ENCODE data around the gene MIER2.
A peak's percentile ranks its signal among the peaks of the same experiment; 100 is the strongest.
"Not testable (repeated sequence)": the region's sequence is repeated elsewhere in the genome, so short reads cannot be mapped to it uniquely, and the experiment has no call there.

MIER2 gene, protein sequence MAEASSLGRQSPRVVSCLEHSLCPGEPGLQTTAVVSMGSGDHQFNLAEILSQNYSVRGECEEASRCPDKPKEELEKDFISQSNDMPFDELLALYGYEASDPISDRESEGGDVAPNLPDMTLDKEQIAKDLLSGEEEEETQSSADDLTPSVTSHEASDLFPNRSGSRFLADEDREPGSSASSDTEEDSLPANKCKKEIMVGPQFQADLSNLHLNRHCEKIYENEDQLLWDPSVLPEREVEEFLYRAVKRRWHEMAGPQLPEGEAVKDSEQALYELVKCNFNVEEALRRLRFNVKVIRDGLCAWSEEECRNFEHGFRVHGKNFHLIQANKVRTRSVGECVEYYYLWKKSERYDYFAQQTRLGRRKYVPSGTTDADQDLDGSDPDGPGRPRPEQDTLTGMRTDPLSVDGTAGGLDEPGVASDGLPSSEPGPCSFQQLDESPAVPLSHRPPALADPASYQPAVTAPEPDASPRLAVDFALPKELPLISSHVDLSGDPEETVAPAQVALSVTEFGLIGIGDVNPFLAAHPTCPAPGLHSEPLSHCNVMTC
- total RNA-seq = 3.6 to 20.8 (median 10.5) reads per million in 18 experiments

DNA sequence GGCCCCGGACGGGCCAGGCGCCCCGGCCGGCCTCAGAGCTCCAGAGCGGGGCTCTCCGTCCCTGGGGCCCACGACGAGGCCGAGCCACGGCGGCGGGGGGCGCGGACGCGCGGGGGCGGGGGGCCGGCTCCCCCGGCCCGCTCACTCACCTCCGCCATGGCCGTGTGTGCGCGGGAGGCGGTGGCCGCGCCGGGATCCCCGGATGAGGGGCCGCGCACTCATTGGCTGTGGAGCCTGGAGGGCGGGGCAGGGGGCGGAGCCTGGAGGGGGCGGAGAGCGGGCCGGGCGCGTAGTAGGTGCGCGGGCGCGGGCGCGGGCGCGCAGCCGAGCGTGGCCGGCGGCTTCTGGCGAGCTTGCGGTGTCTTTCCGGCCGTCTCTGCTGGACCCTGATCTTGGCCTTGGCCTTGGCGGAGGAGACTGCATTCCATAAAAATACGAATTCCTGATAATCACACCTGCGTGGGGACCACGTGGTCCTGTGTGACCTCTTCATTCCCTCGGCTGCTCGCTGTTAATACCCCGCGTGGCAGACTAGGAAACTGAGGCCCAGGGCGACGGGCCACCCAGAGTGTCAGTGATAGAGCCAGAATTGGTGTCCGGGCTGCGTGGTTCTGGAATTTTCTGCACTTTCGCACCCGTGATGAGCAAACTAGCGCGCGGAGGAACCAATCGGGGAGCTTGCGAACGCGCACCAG is at the start of gene MIER2:
Gene MIER2, minus strand, starts transcription at position 172 of the 695 bp plus-strand sequence. Its CDS starts 14 bp downstream, at position 158.
- DNase-seq = peak; percentile 75 to 82

DNA sequence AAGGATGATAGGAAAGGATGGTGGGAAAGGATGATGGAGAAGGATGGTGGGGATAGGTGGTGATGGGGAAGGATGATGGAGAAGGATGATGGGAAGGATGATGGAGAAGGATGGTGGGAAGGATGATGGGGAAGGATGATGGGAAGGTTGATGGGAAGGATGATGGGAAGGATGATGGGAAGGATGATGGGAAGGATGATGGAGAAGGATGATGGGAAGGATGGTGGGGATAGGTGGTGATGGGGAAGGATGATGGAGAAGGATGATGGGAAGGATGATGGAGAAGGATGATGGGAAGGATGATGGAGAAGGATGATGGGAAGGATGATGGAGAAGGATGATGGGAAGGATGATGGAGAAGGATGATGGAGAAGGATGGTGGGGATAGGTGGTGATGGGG is 49.0 kb upstream of the MIER2 start:
- DNase-seq = not testable (repeated sequence)

DNA sequence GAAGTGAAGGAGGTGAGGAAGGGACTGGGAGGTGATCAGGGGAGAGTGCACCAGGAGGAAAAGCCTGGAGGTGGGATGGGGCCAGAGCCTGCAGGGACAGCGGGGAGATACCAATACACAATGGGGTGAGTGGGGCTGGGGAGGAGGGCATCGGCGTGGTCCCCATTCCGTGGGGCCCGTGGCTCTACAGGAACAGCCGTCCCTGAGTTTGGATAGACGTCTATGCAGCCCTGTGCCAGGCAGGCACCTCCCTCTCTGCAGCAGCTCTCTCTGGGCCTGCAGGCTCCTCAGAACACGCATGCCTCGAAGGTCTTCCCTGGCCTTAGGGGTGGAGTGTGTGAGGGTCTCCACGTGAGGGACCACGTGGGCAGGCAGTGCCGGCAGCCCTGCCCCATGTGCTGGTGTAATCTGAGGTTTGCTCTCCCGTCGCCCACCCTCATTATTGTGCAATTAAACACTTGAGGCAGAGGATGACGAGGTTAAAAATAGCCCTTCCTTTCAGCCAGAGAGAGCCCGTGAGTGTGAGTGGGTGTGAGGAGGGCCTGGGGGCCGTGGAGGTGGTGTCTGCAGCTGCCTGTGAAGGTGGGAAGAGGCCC is 47.9 kb upstream of the MIER2 start:
- DNase-seq = peak in 1 of 2 donors; percentile 9

DNA sequence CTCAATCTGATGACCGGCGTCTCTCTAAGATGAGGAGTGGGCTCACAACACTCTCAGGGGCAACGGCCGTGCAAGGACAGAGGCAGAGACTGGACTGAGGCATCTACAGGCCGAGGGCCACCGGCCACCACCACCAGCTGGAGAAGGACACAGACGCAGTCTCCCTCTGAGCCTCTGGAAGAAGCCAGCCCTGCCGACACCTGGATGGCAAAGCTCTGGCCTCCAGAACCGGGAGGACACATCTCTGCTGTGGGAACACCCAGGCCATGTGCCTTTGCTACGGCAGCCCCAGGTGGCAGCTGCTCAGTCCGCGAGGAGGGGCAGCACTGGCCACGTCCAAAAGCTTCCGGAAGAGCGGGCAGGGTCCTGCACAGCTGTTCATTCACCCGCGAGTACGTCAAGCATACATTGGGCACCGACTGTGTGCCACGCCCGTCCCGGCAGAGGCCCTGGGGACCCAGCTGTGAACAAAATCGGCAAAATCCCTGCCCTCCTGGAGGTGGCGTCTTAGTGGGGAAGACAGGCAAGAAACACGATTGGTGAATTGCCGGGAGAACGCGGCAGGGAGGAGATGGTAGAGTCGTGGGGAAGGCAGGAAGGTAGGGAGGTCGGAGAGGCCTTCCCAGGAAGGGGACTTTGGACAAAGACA is 47.3 kb upstream of the MIER2 start:
- no peak for DNase-seq

DNA sequence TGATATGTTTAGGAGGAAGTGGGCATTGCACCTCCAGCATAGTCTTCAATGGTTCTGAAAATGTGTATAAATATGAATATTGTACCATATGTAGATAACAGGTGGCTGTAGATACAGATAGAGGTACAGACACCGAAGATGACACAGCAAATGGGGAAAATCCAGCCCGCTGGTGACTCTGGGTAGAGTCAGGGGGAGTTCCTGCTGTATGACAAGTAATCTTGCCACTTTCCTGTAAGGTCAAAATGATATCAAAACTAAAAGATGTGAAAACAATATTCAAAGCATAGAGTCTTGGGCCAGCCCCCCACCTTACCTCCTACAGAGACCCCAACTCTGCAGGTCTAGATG is 46.6 kb upstream of the MIER2 start:
- DNase-seq = no peak

DNA sequence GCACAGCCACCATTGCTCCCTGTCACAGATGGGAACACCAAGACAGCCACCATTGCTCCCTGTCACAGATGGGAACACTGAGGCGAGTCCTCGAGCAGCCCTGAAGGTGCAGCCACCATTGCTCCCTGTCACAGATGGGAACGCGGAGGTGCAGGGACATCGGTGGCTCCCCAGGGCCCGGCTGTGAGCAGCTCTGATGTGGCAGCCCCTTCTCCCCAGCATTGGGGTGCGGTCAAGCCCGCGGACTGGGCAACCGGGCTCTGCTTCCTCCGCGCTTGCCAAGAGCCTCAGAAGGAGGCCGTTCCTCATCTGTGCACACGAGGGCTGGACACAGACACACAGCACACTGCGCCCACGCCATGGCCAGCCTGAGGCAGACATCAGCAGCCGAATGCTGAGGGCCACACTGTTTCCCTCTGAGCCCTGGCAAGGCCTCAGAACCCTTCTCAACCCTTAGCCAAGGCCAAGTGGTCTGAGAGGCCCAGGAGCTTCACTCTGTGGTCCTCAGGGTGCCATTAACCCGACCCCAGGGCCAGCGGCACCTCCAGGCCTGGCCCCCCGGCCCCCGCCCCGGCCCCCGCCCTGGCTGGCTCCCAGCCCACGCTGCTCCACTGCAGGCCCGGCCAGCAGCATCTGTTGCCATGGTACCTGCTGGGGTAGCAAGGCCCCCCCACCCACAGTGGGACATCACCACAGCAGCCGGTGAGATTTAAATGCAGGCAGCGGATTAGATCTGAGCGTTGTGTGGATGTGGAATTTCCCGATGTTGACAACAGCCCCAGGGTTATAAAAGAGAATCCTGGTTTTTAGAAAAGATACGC is 46.0 kb upstream of the MIER2 start:
- no peak for DNase-seq

DNA sequence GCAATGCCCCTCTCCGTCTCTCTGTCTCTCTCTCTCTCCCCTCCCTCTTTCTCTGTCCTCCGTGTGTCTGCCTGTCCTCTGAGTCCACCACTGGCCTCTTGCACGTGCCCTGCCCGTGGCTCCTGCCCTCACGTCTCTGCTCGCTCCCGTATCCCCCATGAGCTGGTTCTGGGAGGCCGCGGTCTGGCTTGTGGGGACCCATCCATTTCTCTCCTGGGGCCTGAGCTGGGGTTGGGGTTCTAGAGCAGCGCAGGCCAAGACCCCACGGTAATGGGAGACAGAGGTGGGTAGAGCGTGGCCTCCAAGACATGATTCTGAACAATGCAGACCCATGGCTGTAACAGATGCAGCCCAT is 45.3 kb upstream of the MIER2 start:
- DNase-seq = no peak

DNA sequence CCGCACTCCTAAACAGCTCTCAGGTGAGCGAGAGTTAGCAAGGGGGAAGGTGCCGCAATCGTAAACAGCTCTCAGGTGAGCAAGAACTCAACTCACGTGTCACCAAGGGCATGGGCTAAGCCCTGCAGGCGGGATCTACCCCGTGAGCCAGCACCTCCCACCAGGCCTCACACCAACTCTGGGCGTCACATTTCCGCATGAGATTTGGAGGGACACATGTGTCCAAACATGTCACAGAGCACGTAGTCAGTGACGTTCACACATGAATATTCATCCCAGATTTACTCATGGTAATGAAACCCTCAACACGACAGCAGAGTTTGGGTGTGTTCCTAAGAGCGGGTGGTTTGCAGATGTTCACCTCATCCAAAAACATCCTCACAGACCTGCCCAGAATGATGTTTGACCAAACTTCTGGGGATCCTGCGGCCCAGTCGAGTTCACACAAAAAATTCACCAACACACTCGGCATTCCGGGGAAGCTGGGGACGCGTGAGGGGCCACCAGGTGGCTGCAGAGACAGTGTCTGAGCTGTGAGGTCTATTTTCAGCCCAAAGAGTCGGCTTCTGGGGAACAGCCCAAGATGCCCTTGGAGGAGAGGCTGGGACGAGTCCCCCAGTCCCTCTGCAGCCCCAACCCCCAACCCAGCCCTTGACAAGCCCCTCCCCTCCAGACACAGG is 44.8 kb upstream of the MIER2 start:
- DNase-seq = no peak

DNA sequence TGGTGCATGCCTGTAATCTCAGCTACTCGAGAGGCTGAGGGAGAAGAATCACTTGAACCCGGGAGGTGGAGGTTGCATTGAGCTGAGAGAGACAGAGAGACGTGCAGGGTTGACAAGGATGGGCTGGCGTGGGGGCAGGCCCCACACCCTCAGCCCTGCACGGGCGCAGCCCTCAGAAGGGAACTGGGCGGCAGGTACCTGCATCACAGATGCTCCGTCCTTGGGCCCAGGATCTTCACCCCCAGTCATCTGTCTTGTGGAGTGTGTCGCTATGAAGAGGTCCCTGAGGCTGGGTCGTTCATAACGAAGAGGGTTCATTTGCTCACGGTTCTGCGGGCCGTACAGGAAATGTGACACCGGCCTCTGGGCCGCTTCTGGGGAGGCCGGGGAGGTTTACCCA is 44.1 kb upstream of the MIER2 start:
- no peak for DNase-seq

DNA sequence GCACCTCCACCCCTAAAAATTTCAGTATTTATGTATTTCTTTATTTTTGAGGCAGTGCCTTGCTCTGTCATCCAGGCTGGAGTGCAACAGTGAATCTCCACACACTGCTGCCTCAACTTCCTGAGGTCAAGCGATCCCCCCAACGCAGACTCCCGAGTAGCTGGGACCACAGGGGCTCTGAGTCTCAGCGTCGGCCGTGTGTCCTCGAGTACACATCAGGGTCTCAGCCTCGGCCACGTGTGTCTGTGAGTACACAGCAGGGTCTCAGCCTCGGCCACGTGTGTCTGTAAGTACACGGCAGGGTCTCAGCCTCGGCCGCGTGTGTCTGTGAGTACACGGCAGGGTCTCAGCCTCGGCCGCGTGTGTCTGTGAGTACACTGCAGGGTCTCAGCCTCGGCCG is 43.2 kb upstream of the MIER2 start:
- DNase-seq = no peak

DNA sequence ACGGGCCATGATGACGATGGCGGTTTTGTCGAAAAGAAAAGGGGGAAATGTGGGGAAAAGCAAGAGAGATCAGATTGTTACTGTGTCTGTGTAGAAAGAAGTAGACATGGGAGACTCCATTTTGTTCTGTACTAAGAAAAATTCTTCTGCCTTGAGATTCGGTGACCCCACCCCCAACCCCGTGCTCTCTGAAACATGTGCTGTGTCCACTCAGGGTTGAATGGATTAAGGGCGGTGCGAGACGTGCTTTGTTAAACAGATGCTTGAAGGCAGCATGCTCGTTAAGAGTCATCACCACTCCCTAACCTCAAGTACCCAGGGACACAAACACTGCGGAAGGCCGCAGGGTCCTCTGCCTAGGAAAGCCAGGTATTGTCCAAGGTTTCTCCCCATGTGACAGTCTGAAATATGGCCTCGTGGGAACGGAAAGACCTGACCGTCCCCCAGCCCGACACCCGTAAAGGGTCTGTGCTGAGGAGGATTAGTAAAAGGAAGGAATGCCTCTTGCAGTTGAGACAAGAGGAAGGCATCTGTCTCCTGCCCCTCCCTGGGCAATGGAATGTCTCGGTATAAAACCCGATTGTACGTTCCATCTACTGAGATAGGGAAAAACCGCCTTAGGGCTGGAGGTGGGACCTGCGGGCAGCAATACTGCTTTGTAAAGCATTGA is 42.2 kb upstream of the MIER2 start:
- not testable (repeated sequence) for DNase-seq

DNA sequence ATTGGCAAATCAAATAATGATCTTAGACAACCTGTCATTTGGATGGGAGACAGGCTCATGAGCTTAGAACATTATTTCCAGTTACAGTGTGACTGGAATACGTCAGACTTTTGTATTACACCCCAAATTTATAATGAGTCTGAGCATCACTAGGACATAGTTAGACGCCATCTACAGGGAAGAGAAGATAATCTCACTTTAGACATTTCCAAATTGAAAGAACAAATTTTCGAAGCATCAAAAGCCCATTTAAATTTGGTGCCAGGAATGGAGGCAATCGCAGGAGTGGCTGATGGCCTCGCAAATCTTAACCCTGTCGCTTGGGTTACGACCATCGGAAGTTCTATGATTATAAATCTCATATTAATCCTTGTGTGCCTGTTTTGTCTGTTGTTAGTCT is 41.6 kb upstream of the MIER2 start:
- DNase-seq = not testable (repeated sequence)

DNA sequence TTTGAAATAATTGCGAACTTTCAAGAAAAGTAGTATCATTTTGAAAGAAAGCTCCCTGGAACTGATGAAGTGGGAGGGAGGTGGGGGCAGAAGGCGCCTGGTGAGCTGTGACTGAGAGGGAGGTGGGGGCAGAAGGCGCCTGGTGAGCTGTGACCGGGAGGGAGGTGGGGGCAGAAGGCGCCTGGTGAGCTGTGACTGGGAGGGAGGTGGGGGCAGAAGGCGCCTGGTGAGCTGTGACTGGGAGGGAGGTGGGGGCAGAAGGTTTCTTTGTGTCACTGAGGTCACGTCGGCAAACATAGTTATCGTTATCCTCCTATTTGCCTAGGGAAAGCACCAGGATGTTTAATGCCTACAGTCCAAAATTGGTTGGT is 40.2 kb upstream of the MIER2 start:
- DNase-seq = no peak

DNA sequence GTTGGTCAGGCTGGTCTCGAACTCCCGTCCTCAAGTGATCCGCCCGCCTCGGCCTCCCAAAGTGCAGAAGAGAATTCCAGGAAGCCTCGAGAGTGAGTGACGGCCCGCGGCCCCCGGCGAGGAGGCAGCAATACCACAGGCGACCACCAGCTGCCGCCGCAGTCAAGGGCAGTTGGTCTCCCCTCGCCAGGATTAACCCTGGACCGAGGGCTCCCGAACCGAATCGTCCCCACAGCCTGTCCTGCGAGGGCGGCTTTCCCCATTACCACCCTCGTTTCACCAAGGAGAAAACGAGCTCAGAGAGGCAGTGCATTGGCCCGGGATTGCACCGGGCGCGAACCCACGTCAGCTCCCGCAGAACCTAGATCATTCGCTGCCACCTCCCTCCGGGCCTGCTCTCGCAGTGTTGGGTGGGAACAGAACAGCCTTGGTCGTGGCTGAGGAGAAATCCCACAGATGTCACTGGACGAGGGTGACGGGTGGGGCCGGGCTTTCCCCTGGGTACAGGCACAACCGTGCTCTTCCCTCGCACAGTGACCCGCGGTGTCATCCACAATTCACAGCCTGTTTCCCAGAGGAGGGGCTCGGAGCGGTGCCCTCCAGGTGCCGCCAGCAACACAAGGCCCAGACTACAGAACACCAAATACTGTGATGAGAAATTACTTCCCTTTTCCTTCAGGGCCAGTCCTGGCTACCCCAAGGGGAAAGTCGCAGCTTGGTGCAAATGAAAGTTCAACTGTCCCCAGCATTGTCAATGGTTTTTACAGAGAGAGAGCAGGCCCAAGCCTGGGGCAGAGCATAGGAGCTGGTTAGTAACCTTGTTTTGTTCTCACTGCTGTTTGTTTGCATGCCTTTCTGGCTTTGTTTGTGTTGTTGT is 39.6 kb upstream of the MIER2 start:
- no peak for DNase-seq

DNA sequence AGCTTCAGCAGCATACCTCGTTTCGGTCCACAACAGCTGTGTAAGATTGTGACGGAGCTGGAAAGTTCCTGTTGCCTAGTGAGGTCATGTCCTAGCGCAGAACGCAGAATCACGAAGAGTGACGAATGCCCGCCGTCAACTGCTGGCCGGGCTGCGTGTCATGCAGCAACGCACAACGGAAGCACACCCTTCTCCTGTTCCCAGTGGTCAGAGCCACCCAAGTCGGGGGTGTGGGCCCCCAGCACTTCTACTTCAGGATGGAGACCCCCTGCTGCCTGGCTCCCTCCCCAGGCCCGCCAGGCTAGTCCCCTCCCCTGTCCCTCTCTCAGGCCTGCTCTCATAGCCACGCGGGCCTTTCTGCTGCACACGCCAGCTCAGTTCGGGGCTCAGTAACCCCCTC is 38.4 kb upstream of the MIER2 start:
- no peak for DNase-seq

DNA sequence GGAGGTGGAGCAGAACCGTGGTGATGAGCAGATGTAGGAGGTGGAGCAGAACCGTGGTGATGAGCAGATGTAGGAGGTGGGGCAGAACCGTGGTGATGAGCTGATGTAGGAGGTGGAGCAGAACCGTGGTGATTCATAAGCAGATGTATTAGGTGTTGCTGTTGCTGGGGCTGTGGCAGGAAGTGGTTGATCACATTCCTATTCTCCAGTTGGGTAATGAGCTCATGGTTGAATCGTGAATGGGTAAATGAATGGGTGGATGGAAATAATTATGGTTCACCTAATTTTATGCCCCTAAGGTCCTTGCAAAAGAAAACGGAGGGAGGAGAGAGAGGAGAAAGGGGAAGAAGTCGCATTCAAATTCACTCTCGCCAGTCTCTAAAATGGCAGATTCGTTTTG is 38.0 kb upstream of the MIER2 start:
- not testable (repeated sequence) for DNase-seq

DNA sequence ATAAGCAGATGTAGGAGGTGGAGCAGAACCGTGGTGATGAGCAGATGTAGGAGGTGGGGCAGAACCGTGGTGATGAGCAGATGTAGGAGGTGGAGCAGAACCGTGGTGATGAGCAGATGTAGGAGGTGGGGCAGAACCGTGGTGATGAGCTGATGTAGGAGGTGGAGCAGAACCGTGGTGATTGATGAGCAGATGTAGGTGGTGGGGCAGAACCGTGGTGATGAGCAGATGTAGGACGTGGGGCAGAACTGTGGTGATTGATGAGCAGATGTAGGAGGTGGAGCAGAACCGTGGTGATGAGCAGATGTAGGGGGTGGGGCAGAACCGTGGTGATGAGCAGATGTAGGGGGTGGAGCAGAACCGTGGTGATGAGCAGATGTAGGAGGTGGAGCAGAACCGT is 37.3 kb upstream of the MIER2 start:
- not testable (repeated sequence) for DNase-seq

DNA sequence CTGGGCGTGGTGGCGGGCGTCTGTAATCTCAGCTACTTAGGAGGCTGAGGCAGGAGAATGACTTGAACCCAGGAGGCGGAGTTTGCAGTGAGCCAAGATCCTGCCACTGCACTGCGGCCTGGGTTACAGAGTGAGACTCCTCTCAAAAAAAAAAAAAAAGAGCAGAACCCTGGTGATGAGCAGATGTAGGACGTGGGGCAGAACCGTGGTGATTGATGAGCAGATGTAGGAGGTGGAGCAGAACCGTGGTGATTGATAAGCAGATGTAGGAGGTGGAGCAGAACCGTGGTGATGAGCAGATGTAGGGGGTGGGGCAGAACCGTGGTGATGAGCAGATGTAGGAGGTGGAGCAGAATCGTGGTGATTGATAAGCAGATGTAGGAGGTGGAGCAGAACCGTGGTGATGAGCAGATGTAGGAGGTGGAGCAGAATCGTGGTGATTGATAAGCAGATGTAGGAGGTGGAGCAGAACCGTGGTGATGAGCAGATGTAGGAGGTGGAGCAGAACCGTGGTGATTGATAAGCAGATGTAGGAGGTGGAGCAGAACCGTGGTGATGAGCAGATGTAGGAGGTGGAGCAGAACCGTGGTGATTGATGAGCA is 36.1 kb upstream of the MIER2 start:
- DNase-seq = not testable (repeated sequence)

DNA sequence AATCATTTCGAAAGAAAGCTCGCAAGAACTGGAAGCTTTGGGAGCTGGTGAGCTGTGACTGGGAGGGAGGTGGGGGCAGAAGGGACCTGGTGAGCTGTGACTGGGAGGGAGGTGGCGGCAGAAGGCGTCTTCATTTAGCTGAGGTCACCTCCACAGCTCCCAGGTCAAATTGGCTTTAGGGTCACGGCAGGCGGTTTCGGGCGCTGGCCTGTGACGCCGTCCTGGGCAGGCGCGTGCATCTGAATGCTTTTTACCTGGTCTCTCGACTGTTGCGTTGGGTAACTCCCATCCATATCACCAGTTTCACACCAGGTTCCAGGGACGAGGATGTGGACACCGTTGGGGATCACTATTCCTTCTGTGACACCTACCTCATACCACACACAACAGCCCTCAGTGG is 35.2 kb upstream of the MIER2 start:
- DNase-seq = no peak

DNA sequence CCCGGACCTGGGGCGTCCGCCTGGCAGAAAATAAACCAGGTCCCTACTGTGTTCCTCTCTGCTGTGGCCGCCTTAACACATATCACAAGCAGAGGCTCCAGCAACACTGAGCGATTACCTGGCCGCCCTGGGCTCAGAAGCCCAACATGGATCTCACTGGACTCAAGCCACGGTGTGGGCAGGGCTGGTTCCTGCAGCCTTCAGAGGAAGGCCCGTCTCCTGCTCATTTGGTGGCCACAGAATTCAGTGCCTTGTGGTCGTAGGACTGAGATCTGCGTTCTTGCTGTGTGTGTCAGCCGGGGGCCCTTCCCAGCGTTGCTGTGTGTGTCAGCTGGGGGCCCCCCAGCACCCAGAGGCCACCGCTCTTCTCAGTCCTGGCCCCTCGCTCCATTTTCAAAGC is 34.1 kb upstream of the MIER2 start:
- no peak for DNase-seq

Measured in inflammatory macrophage (primary cell).